Astrocyte (in vitro differentiated cells and primary cell): ENCODE measurements around the gene MLLT10. TPM values are rescaled to one million over a fixed set of nuclear protein-coding genes. Genes with fewer than 3 reads are reported as not detected.

ENCODE experiments used
- DNase-seq: peaks from one replicate; pipeline ENCODE4 v3.0.0-alpha.2; 2010; ENCODE audit warnings: low read depth
- FAIRE-seq: peaks from 2 replicates; lab custom pipeline; 2011; peaks lifted over from hg19 to GRCh38; lab: Jason Lieb, UNC
- H2AFZ ChIP-seq: 2 replicates; pipeline ENCODE4 v1.6.0; 2012; ENCODE audit warnings: low read depth, low read length, inconsistent platforms
- H3K27ac ChIP-seq: 2 replicates; pipeline ENCODE4 v1.5.1; 2011; ENCODE audit warnings: low read depth, low read length, inconsistent platforms
- H3K27me3 ChIP-seq: 2 replicates; pipeline ENCODE4 v1.6.0; 2011; ENCODE audit warnings: low read length, inconsistent platforms; ENCODE audit not compliant: insufficient read depth
- H3K36me3 ChIP-seq: 2 replicates; pipeline ENCODE4 v1.5.1; 2011; ENCODE audit warnings: low read length, inconsistent platforms; ENCODE audit not compliant: insufficient read depth
- H3K4me1 ChIP-seq: 2 replicates; pipeline ENCODE4 v1.5.1; 2011; ENCODE audit warnings: low read length, inconsistent platforms; ENCODE audit not compliant: insufficient read depth
- H3K4me2 ChIP-seq: 2 replicates; pipeline ENCODE4 v1.6.0; 2012; ENCODE audit warnings: low read length, inconsistent platforms
- H3K4me3 ChIP-seq: 2 replicates; pipeline ENCODE4 v1.5.1; 2011; ENCODE audit warnings: low read depth, mild to moderate bottlenecking, low read length, inconsistent platforms; ENCODE audit not compliant: insufficient read depth
- H3K79me2 ChIP-seq: 2 replicates; pipeline ENCODE4 v1.6.0; 2012; ENCODE audit warnings: mild to moderate bottlenecking, low read length, inconsistent platforms; ENCODE audit not compliant: insufficient read depth
- H3K9ac ChIP-seq: 2 replicates; pipeline ENCODE4 v1.6.0; 2012; ENCODE audit warnings: mild to moderate bottlenecking, low read length, inconsistent platforms
- H3K9me3 ChIP-seq: 2 replicates; pipeline ENCODE4 v1.5.1; 2012; ENCODE audit warnings: low read depth, mild to moderate bottlenecking, low read length, inconsistent platforms; ENCODE audit not compliant: insufficient read depth
- H4K20me1 ChIP-seq: 2 replicates; pipeline ENCODE4 v1.6.0; 2012; ENCODE audit warnings: low read length, inconsistent platforms; ENCODE audit not compliant: insufficient read depth
- H3K27ac Mint-ChIP-seq: one replicate; pipeline ENCODE4 v1.8.0; 2021; ENCODE audit warnings: mild to moderate bottlenecking, mixed read lengths; ENCODE audit not compliant: unreplicated experiment
- H3K27me3 Mint-ChIP-seq: one replicate; pipeline ENCODE4 v1.8.0; 2021; ENCODE audit warnings: low read depth, mixed read lengths; ENCODE audit not compliant: unreplicated experiment
- H3K36me3 Mint-ChIP-seq: one replicate; pipeline ENCODE4 v1.8.0; 2021; ENCODE audit warnings: low read depth, mixed read lengths; ENCODE audit not compliant: unreplicated experiment
- H3K4me1 Mint-ChIP-seq: one replicate; pipeline ENCODE4 v1.8.0; 2021; ENCODE audit warnings: low read depth, mixed read lengths; ENCODE audit not compliant: unreplicated experiment
- H3K4me3 Mint-ChIP-seq: one replicate; pipeline ENCODE4 v1.8.0; 2021; ENCODE audit warnings: mild to moderate bottlenecking, moderate library complexity, mixed read lengths; ENCODE audit not compliant: unreplicated experiment
- H3K9me3 Mint-ChIP-seq: one replicate; pipeline ENCODE4 v1.8.0; 2021; ENCODE audit warnings: mild to moderate bottlenecking, mixed read lengths; ENCODE audit not compliant: unreplicated experiment
- CTCF ChIP-seq: IDR thresholded peaks from 2 replicates; pipeline ENCODE4 v1.5.1; 2011; ENCODE audit warnings: low read depth, mild to moderate bottlenecking, inconsistent platforms, low read length, moderate library complexity; ENCODE audit not compliant: insufficient read depth
- EZH2 ChIP-seq: IDR thresholded peaks from 2 replicates; pipeline ENCODE4 v1.6.1; 2012; ENCODE audit warnings: mild to moderate bottlenecking, low read length, inconsistent platforms; ENCODE audit not compliant: insufficient read depth
- total RNA-seq: library from RNA; stranded (reverse); gene quantifications from 2 replicates; pipeline ENCODE4 v1.2.1, GENCODE V29; 2021

The MLLT10 gene
- total RNA-seq, 1 donor from 2014 or later, result 46.9 TPM

- Histone ChIP-seq H3K4me1 (peaks cover 37% of the 10 kb centered on the region), H2AFZ (no peak overlapping the region), H4K20me1 (peaks cover 38% of the 10 kb centered on the region), H3K27me3 (no peaks in the 10 kb centered on the region), H3K27ac (no peak overlapping the region), H3K4me2 (peak overlapping the region; percentile 46), H3K36me3 (peaks cover 7% of the 10 kb centered on the region), H3K4me3 (peak overlapping the region; percentile 3), H3K9ac (peak overlapping the region; percentile 22), H3K79me2 (peaks cover 6% of the 10 kb centered on the region), H3K9me3 (no peaks in the 10 kb centered on the region)
- Mint-ChIP-seq H3K36me3 (peaks cover 5% of the 10 kb centered on the region), H3K27ac (peak overlapping the region; percentile 70), H3K9me3 (no peaks in the 10 kb centered on the region), H3K4me3 (no peak overlapping the region), H3K27me3 (no peaks in the 10 kb centered on the region), H3K4me1 (peaks cover 43% of the 10 kb centered on the region)
- peak; percentile 41 for DNase-seq
- TF ChIP-seq EZH2 (no peak), CTCF (no peak)
- peak; percentile 76 for FAIRE-seq
Measured at GRCh38 chr10:21727452-21728168, 193.6 kb downstream of the MLLT10 start.

GRCh38 chr10:21728618-21729017 is 194.6 kb downstream of the MLLT10 start:
- H3K79me2 ChIP-seq, result peaks cover 6% of the 10 kb centered on the region
- DNase-seq (no peak), FAIRE-seq (no peak)
- H3K4me2 ChIP-seq, result no peak overlapping the region
- peaks cover 43% of the 10 kb centered on the region for H3K4me1 Mint-ChIP-seq
- H4K20me1 ChIP-seq, result peaks cover 34% of the 10 kb centered on the region
- H3K36me3 ChIP-seq, result peaks cover 10% of the 10 kb centered on the region
- no peaks in the 10 kb centered on the region for H3K27me3 ChIP-seq
- H3K27ac Mint-ChIP-seq, result no peak overlapping the region
- TF ChIP-seq EZH2 (no peak), CTCF (no peak)
- H3K4me3 Mint-ChIP-seq, result peak overlapping the region; percentile 34
- H3K9me3 Mint-ChIP-seq, result no peaks in the 10 kb centered on the region
- H2AFZ ChIP-seq, result no peak overlapping the region
- no peaks in the 10 kb centered on the region for H3K27me3 Mint-ChIP-seq
- no peaks in the 10 kb centered on the region for H3K9me3 ChIP-seq
- no peak overlapping the region for H3K9ac ChIP-seq
- peaks cover 5% of the 10 kb centered on the region for H3K36me3 Mint-ChIP-seq
- no peak overlapping the region for H3K4me3 ChIP-seq
- H3K4me1 ChIP-seq, result peaks cover 38% of the 10 kb centered on the region
- no peak overlapping the region for H3K27ac ChIP-seq
